ENCODE measurements around the gene USHBP1. TPM values are rescaled to one million over a fixed set of nuclear protein-coding genes. Genes with fewer than 3 reads are reported as not detected.
A peak's percentile ranks its signal among the peaks of the same experiment; 100 is the strongest.

The USHBP1 gene
- total RNA-seq, 1 experiment from 2014 or later = 0.15 TPM

GRCh38 chr19:17305216-17305516 is 40.6 kb upstream of the USHBP1 start (continued):
- TF ChIP-seq, protein P1, sequence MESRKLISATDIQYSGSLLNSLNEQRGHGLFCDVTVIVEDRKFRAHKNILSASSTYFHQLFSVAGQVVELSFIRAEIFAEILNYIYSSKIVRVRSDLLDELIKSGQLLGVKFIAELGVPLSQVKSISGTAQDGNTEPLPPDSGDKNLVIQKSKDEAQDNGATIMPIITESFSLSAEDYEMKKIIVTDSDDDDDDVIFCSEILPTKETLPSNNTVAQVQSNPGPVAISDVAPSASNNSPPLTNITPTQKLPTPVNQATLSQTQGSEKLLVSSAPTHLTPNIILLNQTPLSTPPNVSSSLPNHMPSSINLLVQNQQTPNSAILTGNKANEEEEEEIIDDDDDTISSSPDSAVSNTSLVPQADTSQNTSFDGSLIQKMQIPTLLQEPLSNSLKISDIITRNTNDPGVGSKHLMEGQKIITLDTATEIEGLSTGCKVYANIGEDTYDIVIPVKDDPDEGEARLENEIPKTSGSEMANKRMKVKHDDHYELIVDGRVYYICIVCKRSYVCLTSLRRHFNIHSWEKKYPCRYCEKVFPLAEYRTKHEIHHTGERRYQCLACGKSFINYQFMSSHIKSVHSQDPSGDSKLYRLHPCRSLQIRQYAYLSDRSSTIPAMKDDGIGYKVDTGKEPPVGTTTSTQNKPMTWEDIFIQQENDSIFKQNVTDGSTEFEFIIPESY (IDR thresholded peaks at IDR 0.05; ENCODE audit: extremely low read depth, insufficient replicate concordance, low read length) = no peak
- TF ChIP-seq EGR1 (IDR thresholded peaks at IDR 0.05; ENCODE audit: low read depth) (no peak; the same call in 1 of the 2 replicates), SRF (IDR thresholded peaks at IDR 0.05; ENCODE audit: low read depth) (no peak; the same call in 1 of the 2 replicates)

DNA sequence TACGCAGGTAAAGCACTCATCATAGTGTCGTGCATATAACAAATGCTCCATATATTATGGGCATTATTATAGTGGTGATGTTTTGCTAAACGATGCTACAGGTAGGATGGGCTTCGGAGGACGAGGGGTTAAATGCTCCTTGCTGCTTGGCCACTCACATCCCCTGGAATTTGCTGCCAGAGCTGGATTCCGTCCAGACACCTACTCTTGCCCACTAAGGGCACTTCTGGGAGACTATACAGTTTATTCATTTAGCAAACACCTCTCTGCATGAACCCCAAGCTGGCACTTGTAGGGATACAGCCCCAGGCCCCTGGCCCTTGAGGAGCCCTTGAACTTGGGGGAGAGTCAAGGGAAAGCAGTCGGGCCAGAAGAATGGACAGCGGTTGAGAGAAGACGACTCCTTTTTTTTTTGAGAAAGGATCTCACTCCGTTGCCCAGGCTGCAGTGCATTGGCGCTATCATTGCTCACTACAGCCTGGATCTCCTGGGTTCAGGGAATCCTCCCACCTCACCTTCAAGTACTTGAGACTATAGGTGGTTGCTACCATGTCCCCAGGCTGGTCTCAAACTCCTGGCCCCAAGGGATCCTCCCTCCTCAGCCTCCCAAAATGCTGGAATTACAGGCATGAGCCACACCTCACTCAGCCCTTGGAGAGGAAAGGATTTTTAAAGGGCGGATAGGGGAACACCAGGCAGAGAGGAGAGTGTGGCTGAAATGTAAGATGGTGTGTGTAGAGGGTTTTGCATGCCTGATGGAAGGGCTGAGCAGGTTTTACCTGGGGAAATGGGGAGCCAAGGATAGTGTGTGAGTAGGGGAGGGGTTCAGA is 40.1 kb upstream of the USHBP1 start:
- no peaks in the 10 kb centered on the region for H3K27me3 ChIP-seq (ENCODE audit: insufficient read depth, low read length)
- H4K20me1 ChIP-seq (ENCODE audit: insufficient read depth) = no peaks in the 10 kb centered on the region
- ChIA-PET POLR2A (interaction anchor here (0.8 to 3.1 kb wide), 7 partner anchors 7 to 490 kb away, joined by 3 to 22 read pairs (median 4); partner anchors contain the start of gene B3GNT3), RAD21 (ENCODE audit: low non-redundant PET in 1 of 2, low total read pairs in 2 of 2, uncharacterized antibody in 2 of 2, unreplicated experiment in 2 of 2) (interaction anchor here in 1 of 2 experiments (0.6 to 1.1 kb wide), 4 partner anchors 10 to 81 kb away, joined by 3 to 7 read pairs (median 3); no protein-coding TSS in a partner anchor), CTCF (interaction anchor here (0.7 to 2.1 kb wide), 13 partner anchors 8 to 94 kb away, joined by 3 to 33 read pairs (median 4); no protein-coding TSS in a partner anchor)
- TF ChIP-seq ELF1 (IDR thresholded peaks at IDR 0.05; ENCODE audit: borderline replicate concordance, low read depth) = no peak
- TF ChIP-seq ZFX (IDR thresholded peaks at IDR 0.05) = no peak
- TF ChIP-seq EZH2 (IDR thresholded peaks at IDR 0.05) = no peak
- TF ChIP-seq, protein P1 (IDR thresholded peaks at IDR 0.05; ENCODE audit: extremely low read depth, insufficient replicate concordance, low read length) = no peak
- TF ChIP-seq SRF (IDR thresholded peaks at IDR 0.05; ENCODE audit: low read depth) = no peak
- no peak for TF ChIP-seq CBX3 (IDR thresholded peaks at IDR 0.05; ENCODE audit: low read depth)
- TF ChIP-seq, protein P2, sequence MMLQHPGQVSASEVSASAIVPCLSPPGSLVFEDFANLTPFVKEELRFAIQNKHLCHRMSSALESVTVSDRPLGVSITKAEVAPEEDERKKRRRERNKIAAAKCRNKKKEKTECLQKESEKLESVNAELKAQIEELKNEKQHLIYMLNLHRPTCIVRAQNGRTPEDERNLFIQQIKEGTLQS (IDR thresholded peaks at IDR 0.05) = no peak
- TF ChIP-seq, protein P3, sequence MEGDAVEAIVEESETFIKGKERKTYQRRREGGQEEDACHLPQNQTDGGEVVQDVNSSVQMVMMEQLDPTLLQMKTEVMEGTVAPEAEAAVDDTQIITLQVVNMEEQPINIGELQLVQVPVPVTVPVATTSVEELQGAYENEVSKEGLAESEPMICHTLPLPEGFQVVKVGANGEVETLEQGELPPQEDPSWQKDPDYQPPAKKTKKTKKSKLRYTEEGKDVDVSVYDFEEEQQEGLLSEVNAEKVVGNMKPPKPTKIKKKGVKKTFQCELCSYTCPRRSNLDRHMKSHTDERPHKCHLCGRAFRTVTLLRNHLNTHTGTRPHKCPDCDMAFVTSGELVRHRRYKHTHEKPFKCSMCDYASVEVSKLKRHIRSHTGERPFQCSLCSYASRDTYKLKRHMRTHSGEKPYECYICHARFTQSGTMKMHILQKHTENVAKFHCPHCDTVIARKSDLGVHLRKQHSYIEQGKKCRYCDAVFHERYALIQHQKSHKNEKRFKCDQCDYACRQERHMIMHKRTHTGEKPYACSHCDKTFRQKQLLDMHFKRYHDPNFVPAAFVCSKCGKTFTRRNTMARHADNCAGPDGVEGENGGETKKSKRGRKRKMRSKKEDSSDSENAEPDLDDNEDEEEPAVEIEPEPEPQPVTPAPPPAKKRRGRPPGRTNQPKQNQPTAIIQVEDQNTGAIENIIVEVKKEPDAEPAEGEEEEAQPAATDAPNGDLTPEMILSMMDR (IDR thresholded peaks at IDR 0.05 in 2 of 3, conservative IDR thresholded peaks at IDR 0.05 in 1 of 3; ENCODE audit: borderline replicate concordance in 1 of 3, insufficient read depth in 1 of 3, low read depth in 2 of 3, low read length in 2 of 3) = no peak
- TF ChIP-seq, protein P4, sequence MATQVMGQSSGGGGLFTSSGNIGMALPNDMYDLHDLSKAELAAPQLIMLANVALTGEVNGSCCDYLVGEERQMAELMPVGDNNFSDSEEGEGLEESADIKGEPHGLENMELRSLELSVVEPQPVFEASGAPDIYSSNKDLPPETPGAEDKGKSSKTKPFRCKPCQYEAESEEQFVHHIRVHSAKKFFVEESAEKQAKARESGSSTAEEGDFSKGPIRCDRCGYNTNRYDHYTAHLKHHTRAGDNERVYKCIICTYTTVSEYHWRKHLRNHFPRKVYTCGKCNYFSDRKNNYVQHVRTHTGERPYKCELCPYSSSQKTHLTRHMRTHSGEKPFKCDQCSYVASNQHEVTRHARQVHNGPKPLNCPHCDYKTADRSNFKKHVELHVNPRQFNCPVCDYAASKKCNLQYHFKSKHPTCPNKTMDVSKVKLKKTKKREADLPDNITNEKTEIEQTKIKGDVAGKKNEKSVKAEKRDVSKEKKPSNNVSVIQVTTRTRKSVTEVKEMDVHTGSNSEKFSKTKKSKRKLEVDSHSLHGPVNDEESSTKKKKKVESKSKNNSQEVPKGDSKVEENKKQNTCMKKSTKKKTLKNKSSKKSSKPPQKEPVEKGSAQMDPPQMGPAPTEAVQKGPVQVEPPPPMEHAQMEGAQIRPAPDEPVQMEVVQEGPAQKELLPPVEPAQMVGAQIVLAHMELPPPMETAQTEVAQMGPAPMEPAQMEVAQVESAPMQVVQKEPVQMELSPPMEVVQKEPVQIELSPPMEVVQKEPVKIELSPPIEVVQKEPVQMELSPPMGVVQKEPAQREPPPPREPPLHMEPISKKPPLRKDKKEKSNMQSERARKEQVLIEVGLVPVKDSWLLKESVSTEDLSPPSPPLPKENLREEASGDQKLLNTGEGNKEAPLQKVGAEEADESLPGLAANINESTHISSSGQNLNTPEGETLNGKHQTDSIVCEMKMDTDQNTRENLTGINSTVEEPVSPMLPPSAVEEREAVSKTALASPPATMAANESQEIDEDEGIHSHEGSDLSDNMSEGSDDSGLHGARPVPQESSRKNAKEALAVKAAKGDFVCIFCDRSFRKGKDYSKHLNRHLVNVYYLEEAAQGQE (IDR thresholded peaks at IDR 0.05; ENCODE audit: low read depth) = no peak
- 0 out of 4 replicates have a peak overlapping the region, but pooled peaks of 1 of the 2 experiments have one; percentile 4 for H3K4me3 ChIP-seq (replicated peaks in 1 of 2; ENCODE audit: low read depth in 1 of 2, low read length in 2 of 2)
- peak overlapping the region; percentile 32; the same call in 1 of the 2 replicates for H3K9ac ChIP-seq (ENCODE audit: low read length)
- peak overlapping the region; percentile 47 for H3K27ac ChIP-seq (ENCODE audit: low read depth, low read length)
- H3K9me3 ChIP-seq (ENCODE audit: control insufficient read depth in 1 of 2, insufficient read depth in 1 of 2, low read depth in 1 of 2, low read length in 2 of 2) = no peaks in the 10 kb centered on the region
- H3K4me1 ChIP-seq (ENCODE audit: control insufficient read depth in 1 of 2, insufficient read depth in 2 of 2, low read length in 2 of 2) = peaks cover 36 to 59% of the 10 kb centered on the region in 2 experiments
- BruUV-seq (replicated peaks) = no TSS peak
- intact Hi-C loops (cut with micrococcal nuclease) = no loop called here
- DNase-seq (ENCODE audit: low read depth, low spot score) (no peak), ATAC-seq (no peak)
- no peaks in the 10 kb centered on the region for H3K36me3 ChIP-seq (ENCODE audit: control insufficient read depth in 1 of 2, insufficient read depth in 2 of 2, low read length in 2 of 2)
- H3K9me2 ChIP-seq (ENCODE audit: insufficient read depth) = no peaks in the 10 kb centered on the region
- H3K79me2 ChIP-seq (ENCODE audit: insufficient read depth, low read length) = peaks cover 15% of the 10 kb centered on the region
- H2AFZ ChIP-seq (ENCODE audit: low read depth, low read length, poor library complexity, severe bottlenecking) = no peak overlapping the region
- peak overlapping the region; percentile 71 for H3K4me2 ChIP-seq (ENCODE audit: low read length)

Measured in HCT116 (cell line).